NCI-H2227 (cell line): ENCODE results near the gene TRIM34.
"Not testable (repeated sequence)": the region's sequence is repeated elsewhere in the genome, so short reads cannot be mapped to it uniquely, and the experiment has no call there.

Experiments
- DNase-seq: peaks from one replicate; lab custom pipeline; 2025; ENCODE audit not compliant: unreplicated experiment; lab: John Stamatoyannopoulos, UW

TRIM34 gene

DNA sequence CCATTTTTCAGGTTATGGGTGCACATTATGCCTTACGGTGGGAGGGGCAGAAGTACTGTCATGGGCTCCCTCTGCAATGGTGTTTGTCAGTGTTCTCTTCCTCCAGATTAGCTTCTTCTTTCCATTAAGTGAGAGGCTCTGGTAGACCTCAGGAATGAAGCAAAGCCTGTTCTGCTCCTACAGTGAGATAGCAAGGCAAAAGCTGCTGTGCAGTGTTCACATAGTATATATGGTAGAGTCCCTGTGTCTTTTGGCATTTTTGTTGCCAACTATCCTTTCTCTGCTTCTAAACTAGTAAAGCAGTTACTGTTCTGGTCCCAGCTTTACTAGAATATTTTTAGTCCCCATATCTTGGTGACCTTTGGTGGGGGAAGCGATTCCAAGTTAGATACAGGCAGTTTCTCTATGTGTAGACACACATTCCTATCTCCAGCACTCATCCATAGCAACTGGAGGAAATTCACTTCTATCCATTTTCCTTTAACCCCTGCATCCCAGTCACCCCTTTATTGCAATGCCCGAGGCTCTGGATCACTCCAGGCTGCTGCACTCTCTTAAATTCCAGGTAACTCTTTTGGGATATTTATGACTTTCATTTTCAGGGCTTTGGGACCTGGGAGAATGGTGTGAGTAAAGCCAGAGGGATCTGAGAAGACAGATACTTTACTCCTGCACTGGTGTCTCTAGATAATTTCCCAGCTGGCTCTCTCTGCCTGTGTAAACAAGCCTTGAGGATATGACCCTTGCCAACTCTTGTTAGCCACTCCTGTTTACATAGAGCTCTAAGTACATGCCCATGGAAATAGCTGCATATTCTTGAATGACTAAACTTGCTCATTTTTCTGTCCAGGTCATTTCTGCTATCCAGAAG is 3.9 kb upstream of the TRIM34 start:
- no peak for DNase-seq

- DNase-seq = no peak
Observed at GRCh38 chr11:5621580-5621979, 3.2 kb upstream of the TRIM34 start.

DNA sequence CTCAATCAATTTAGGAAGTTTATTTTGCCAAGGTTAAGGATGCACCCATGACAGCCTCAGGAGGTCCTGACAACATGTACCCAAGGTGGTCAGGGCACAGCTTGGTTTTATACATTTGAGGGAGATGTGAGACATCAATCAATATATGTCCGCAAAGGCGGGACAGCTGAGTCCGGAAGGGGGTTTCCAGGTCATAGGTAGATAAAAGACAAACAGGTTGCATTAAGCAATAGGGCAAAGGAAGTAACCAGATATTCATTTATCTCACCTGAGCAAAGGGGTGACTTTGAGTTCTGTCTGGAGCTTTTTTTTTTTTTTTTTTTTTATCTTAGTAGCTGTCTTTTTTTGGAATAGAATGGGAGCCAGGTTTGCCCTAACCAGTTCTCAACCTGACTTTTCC is 2.0 kb upstream of the TRIM34 start:
- no peak for DNase-seq

DNA sequence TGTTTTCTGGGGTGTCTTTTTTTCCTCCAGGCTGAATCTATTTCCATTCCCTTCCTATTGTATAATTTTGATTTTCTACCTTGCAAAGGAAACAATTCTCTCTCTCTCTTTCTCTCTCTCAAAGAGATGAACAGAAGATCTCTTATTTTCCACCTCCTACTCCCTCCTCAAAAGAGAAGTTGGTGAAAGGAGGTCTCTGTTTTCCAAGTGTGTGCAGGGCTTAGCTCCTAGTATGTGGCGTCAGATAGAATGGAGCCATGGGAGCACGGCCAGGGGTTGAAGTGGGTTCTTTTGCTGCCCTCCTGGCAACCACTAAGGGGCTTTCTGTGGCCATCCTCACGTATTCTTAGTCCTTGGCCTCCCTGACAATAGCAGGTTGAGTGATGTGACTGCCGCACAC is 480 bp downstream of the TRIM34 start:
- DNase-seq = no peak

DNA sequence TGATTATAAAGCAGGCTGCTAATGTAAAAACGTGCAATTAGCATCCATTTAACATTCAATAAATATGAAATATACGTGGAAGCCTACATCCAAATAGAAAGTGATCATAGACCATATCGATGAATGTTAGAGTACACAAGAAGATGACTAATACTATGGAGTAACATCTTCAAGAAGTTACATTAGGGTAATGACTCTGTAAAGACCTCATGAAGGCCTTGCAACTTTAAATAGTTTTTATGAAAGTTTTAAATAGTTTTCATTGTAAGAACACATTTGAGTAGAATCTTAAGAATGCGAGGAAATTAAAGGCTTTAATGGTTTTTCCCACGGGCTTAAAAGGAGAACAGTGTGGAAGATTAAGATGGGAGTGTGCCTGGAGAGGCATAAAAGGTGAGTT is 1.4 kb downstream of the TRIM34 start:
- DNase-seq = no peak

DNA sequence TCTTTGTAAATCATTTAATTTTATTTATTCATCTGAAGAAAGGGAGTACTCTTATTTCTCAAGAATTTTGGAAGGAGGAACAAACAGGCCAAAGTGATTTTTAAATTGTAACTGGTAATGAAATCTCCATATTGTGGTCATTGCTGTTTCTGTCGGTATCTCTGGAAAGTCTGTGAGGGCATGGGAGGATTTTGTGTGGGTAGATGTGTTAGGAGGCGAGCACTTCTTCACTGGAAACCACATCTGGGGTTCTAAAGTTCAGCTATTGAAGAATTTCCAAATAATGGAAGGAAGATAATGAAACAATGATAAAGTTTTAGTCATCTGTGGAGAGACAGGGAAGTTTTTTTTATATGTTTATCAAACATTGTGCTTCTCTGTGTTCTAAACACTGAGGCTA is 6.6 kb downstream of the TRIM34 start:
- no peak for DNase-seq

GRCh38 chr11:5631969-5632635 is 7.3 kb downstream of the TRIM34 start:
- DNase-seq = no peak

GRCh38 chr11:5639953-5640352 is 15.2 kb downstream of the TRIM34 start:
- no peak for DNase-seq

- no peak for DNase-seq
Observed at GRCh38 chr11:5643585-5643984, 18.8 kb downstream of the TRIM34 start.

- no peak for DNase-seq
Observed at GRCh38 chr11:5646139-5646538, 21.3 kb downstream of the TRIM34 start.

DNA sequence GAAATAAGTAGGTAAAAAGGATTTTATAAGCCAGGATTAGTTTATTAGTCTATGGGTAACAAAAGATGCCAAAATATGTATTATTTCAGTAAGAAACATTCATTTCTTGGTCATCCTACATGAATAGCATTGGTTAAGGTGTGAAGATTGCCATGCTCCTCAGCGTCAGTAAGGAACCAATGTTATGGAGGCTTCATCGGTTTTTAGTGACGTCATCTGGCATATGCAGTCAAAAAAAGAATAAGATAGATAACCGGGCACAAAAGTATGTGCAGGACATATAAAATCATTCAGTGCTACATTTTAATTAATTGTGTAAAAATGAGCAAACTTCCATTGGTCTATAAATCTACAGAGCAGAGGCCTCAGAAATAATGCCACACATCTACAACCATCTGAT is 30.7 kb downstream of the TRIM34 start:
- no peak for DNase-seq

DNA sequence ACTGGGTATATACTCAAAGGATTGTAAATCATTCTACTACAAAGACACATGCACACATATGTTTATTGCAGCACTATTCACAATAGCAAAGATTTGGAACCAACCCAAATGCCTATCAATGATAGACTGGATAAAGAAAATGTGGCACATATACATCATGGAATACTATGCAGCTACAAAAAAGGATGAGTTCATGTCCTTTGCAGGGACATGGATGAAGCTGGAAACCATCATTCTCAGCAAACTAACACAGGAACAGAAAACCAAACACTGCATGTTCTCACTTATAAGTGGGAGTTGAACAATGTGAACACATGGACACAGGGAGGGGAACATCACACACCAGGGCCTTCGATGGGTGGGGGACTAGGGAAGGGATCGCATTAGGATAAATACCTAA is 32.2 kb downstream of the TRIM34 start:
- DNase-seq = not testable (repeated sequence)

GRCh38 chr11:5658318-5658717 is 33.5 kb downstream of the TRIM34 start:
- no peak for DNase-seq

- no peak for DNase-seq
Observed at GRCh38 chr11:5663511-5663910, 38.7 kb downstream of the TRIM34 start.

- DNase-seq = no peak
Observed at GRCh38 chr11:5665051-5665570, 40.3 kb downstream of the TRIM34 start.

- no peak for DNase-seq
Observed at GRCh38 chr11:5665746-5666401, 41.1 kb downstream of the TRIM34 start.

DNA sequence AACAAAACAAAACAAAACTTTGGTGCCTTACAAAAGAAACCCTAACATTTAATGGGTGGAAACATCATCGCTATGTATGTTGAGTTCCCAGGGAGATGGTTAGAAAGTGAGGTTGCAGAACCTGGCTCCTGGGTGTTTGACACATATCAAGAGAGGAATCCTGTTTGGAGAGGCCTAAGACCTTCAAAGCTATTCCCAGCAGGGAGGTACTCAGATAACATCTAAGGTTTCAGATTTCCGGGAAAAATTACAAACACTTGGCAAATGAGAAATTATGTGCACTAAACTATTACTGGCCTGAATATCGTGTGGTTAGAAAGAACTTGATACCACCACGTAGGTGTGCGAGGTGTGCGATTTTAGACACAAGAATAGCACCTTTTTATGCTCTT is 41.6 kb downstream of the TRIM34 start:
- no peak for DNase-seq

GRCh38 chr11:5671831-5672230 is 47.0 kb downstream of the TRIM34 start:
- no peak for DNase-seq

- no peak for DNase-seq
Observed at GRCh38 chr11:5674391-5674790, 49.6 kb downstream of the TRIM34 start.

GRCh38 chr11:5679811-5680210 is 55.0 kb downstream of the TRIM34 start:
- no peak for DNase-seq

DNA sequence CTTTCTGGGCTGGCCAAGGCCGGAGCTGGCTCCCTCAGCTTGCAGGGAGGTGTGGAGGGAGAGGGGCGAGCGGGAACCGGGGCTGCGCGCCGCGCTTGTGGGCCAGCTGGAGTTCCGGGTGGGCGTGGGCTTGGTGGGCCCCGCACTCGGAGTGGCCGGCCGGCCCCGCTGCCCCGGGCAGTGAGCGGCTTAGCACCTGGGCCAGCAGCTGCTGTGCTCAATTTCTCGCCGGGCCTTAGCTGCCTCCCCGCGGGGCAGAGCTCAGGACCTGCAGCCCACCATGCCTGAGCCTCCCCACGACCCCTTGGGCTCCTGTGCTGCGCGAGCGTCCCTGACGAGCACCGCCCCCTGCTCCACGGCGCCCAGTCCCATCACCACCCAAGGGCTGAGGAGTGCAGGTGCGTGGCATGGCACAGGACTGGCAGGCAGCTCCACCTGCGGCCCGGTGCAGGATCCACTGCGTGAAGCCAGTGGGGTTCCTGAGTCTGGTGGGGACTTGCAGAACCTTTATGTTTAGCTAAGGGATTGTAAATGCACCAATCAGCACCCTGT is 58.2 kb downstream of the TRIM34 start:
- not testable (repeated sequence) for DNase-seq
